Fibroblast of villous mesenchyme (primary cell): ENCODE data around the gene WDR90. TPM values are rescaled to one million over a fixed set of nuclear protein-coding genes. Genes with fewer than 3 reads are reported as not detected.
"Not testable (repeated sequence)": the region's sequence is repeated elsewhere in the genome, so short reads cannot be mapped to it uniquely, and the experiment has no call there.

Experiments used
- DNase-seq: peaks from one replicate; pipeline ENCODE4 v3.0.0-alpha.2; 2010; ENCODE audit warnings: low read depth
- H3K4me3 ChIP-seq: 2 replicates; pipeline ENCODE4 v1.5.1; 2011; ENCODE audit warnings: low read depth, mild to moderate bottlenecking, low read length
- CTCF ChIP-seq: IDR thresholded peaks from 2 replicates; pipeline ENCODE4 v1.5.1; 2012; ENCODE audit warnings: low read depth, mild to moderate bottlenecking, low read length; ENCODE audit not compliant: insufficient read depth
- total RNA-seq: library from RNA; depleted of rRNA; stranded (reverse); fragments of >200 nt; gene quantifications from 2 replicates; pipeline ENCODE4 v1.2.3, GENCODE V29; 2012

WDR90 gene
- total RNA-seq, 1 donor: 12.5 TPM

- H3K4me3 ChIP-seq: no peak overlapping the region
- peak; percentile 40 for DNase-seq
- peak; percentile 61 for TF ChIP-seq CTCF
These were observed 36.8 kb downstream of the WDR90 start for GRCh38 chr16:685967-686366.

DNA sequence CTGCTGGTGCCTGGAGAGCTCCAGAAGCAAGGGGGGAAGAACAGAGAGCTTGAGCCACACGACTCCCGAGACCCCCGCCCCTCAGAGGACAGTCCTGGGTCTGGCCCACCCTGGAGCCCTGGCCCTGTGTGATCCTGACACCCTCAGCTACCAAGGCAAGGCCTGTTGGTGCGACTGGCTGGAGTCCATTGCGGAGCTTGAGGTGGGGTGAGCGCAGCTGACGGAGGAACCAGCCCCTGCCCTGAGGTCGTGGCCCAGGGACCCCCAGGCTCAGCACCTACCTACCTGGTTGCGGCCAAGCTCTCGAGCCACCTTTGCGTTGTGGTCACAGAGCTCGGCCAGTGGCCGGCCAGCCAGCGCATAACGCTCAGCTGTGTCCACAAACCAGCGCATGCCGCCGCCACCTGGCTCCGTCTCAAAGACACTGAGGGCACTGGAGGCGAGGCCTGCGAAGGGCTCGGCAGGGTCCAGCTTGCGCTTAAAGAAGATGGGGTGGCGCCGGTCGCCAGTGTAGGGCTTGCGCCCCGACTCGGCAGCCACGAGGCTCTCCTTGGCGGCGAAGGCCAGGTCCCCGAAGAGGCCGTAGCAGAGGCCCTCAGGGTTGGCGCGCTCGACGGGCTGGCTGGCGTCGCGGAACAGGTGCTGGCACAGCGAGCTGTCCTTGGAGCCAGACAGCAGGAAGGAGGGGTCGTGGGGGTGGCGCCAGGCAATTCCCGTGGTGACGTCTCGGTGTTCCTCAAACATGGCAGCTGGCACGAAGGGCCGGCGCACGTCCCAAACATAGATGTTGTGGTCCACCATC, 37.5 kb downstream of the WDR90 start:
- no peak overlapping the region for H3K4me3 ChIP-seq
- no peak for TF ChIP-seq CTCF
- no peak for DNase-seq

- no peak overlapping the region for H3K4me3 ChIP-seq
- no peak for TF ChIP-seq CTCF
- DNase-seq: no peak
These were observed 38.3 kb downstream of the WDR90 start for GRCh38 chr16:687499-687898.

- peak overlapping the region; percentile 90 for H3K4me3 ChIP-seq
- DNase-seq: no peak
- TF ChIP-seq CTCF: no peak
These were observed 40.2 kb downstream of the WDR90 start for GRCh38 chr16:689175-689897.

DNA sequence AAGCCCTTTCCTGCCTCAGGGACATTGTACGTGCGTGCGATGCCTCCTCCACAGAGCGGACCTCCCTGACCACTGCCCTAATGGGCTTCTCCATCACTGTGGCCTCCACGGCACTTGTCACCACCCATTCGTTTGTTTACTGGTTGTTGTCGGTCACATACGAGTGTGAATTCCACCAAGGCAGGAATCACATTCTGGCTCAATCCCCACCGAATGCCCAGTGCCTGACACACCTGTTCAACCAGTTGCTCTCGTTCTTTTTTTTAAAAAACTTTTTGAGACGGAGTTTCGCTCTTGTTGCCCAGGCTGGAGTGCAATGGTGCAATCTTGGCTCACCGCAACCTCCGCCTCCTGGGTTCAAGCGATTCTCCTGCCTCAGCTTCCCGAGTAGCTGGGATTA, 42.1 kb downstream of the WDR90 start:
- H3K4me3 ChIP-seq, DNase-seq: not testable (repeated sequence)

- no peak for TF ChIP-seq CTCF
- H3K4me3 ChIP-seq: no peak overlapping the region
- DNase-seq: no peak
These were observed 43.4 kb downstream of the WDR90 start for GRCh38 chr16:692356-693108.

DNA sequence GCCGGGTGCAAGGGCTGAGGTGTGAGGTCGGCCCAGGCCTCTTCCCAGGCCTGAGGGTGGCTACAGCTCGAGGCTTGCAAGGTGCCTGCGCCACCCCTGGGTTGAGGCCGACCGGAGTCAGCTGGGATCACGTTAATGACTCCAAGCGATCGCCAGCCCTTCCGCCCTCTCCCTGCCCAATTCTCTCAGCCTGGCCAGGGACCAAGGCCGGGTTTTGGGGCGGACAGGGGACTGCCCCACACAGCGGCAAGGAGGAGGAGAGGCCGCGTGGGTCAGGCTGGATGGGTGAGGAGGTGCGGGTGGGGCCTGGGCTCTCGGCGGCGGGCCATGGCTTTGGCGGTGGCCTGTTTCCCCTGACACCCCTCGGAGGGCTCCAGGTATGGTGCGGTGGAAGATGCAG, 44.2 kb downstream of the WDR90 start:
- H3K4me3 ChIP-seq: no peak overlapping the region
- TF ChIP-seq CTCF: no peak
- DNase-seq: no peak
